ENCODE data around the gene IPO5. TPM values are rescaled to one million over a fixed set of nuclear protein-coding genes. Genes with fewer than 3 reads are reported as not detected.
A peak's percentile ranks its signal among the peaks of the same experiment; 100 is the strongest.
"Not testable (repeated sequence)": the region's sequence is repeated elsewhere in the genome, so short reads cannot be mapped to it uniquely, and the experiment has no call there.

Gene IPO5
- total RNA-seq, 1 experiment from 2014 or later = 342 TPM

DNA sequence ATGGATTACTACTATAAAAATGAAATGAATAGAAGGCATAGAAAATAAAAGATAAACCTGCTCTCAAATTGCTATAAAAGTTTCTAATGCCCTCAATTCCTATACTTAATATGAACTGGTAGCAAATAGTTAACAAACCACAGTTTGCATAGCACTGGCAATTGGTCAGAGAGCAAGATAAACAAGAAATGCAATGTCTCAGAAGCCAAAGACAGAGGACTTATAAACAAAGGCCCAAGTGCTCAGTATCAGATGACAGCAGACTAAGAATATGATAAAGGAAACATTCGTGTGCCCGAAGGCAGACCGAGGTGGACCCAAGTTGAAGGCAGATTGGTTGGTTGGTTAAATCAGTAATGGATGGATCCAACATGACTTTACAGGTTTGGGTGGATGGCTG lies 50.6 kb downstream of the IPO5 start:
- WGBS (ENCODE audit: extremely low coverage, insufficient read length, low lambda C conversion rate) = no CpG with 5 or more reads among the region's 3 CpGs
- H4K5ac ChIP-seq (ENCODE audit: insufficient read length, low read depth, low read length) = no peak overlapping the region
- H4K8ac ChIP-seq (replicated peaks; ENCODE audit: insufficient read length, low read depth, low read length) = no peak overlapping the region
- H3K14ac ChIP-seq (ENCODE audit: insufficient read depth, low read length) = no peak overlapping the region
- no peak overlapping the region for H3K27ac ChIP-seq (ENCODE audit: insufficient read length, low read depth, low read length)
- H3K9ac ChIP-seq (ENCODE audit: extremely low read depth, insufficient read length, low read length) = no peak overlapping the region
- Mint-ChIP-seq H3K27ac (peak overlapping the region in 1 of 3 experiments; percentile 26; a peak in 1 of 7 replicates), H3K27me3 (ENCODE audit: low read depth) (no peaks in the 10 kb centered on the region), H3K9me3 (no peaks in the 10 kb centered on the region), H3K4me1 (no peaks in the 10 kb centered on the region), H3K36me3 (ENCODE audit: insufficient read depth in 1 of 3, low read depth in 3 of 3) (peaks cover 69 to 97% (median 95%) of the 10 kb centered on the region in 3 experiments), H3K4me3 (no peak overlapping the region)
- H3K4ac ChIP-seq (ENCODE audit: low read depth, low read length) = no peak overlapping the region
- no peaks in the 10 kb centered on the region for H3K4me1 ChIP-seq (ENCODE audit: insufficient read depth, low read length)
- H2BK120ac ChIP-seq (ENCODE audit: low read depth, low read length, poor library complexity, severe bottlenecking) = no peak overlapping the region
- H2BK20ac ChIP-seq (ENCODE audit: low read depth, low read length, poor library complexity, severe bottlenecking) = no peak overlapping the region
- no peak overlapping the region for H3K18ac ChIP-seq (ENCODE audit: insufficient read length, low read depth, low read length)
- H2BK5ac ChIP-seq (ENCODE audit: insufficient read length, low read length) = no peak overlapping the region
- no peaks in the 10 kb centered on the region for H3K23me2 ChIP-seq (ENCODE audit: insufficient read length, low read depth, low read length, poor library complexity, severe bottlenecking)
- no peak overlapping the region for H2AK5ac ChIP-seq (ENCODE audit: insufficient read length, low read length)
- no peak overlapping the region for H3K23ac ChIP-seq (ENCODE audit: insufficient read length, low read depth, low read length)
- no peak for DNase-seq
- no peak overlapping the region for H3K56ac ChIP-seq (ENCODE audit: insufficient read length, low read depth, low read length)
- TF ChIP-seq, protein P1, sequence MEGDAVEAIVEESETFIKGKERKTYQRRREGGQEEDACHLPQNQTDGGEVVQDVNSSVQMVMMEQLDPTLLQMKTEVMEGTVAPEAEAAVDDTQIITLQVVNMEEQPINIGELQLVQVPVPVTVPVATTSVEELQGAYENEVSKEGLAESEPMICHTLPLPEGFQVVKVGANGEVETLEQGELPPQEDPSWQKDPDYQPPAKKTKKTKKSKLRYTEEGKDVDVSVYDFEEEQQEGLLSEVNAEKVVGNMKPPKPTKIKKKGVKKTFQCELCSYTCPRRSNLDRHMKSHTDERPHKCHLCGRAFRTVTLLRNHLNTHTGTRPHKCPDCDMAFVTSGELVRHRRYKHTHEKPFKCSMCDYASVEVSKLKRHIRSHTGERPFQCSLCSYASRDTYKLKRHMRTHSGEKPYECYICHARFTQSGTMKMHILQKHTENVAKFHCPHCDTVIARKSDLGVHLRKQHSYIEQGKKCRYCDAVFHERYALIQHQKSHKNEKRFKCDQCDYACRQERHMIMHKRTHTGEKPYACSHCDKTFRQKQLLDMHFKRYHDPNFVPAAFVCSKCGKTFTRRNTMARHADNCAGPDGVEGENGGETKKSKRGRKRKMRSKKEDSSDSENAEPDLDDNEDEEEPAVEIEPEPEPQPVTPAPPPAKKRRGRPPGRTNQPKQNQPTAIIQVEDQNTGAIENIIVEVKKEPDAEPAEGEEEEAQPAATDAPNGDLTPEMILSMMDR (conservative IDR thresholded peaks at IDR 0.05) = no peak
- no peak overlapping the region for H2BK15ac ChIP-seq (ENCODE audit: low read depth, low read length)
- H2AFZ ChIP-seq (ENCODE audit: low read length) = no peak overlapping the region
- H3T11ph ChIP-seq (ENCODE audit: low read length) = no peak overlapping the region
- H4K91ac ChIP-seq (ENCODE audit: insufficient read length, low read depth, low read length) = no peak overlapping the region
- no peak overlapping the region for H3K4me2 ChIP-seq (ENCODE audit: insufficient read depth, insufficient read length, low read length)
- H4K20me1 ChIP-seq (ENCODE audit: control insufficient read depth, insufficient read depth, insufficient read length) = no peaks in the 10 kb centered on the region
- H3K79me1 ChIP-seq (ENCODE audit: insufficient read depth, low read depth, low read length, poor library complexity, severe bottlenecking) = no peaks in the 10 kb centered on the region
- no peak overlapping the region for H2BK12ac ChIP-seq (ENCODE audit: insufficient read length, low read depth, low read length)
- H3K27me3 ChIP-seq (ENCODE audit: insufficient read depth, low read length) = no peaks in the 10 kb centered on the region
- H3K79me2 ChIP-seq (ENCODE audit: insufficient read depth, low read length) = no peaks in the 10 kb centered on the region
- no peaks in the 10 kb centered on the region for H3K9me3 ChIP-seq (ENCODE audit: control insufficient read depth, low read depth, low read length)

DNA sequence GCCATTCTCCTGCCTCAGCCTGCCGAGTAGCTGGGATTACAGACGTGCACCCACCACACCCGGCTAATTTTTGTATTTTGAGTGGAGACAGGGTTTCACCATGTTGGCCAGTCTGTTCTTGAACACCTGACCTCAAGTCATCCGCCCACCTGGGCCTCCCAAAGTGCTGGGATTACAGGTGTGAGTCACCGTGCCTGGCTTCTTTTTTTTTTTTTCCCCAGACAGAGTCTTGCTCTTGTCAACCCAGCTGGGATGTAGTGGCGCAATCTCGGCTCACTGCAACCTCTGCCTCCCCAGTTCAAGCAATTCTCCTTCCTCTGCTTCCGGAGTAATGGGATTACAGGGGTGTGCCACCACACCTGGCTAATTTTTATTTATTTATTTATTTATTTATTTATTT lies 51.5 kb downstream of the IPO5 start:
- no CpG with 5 or more reads among the region's 8 CpGs for WGBS (ENCODE audit: extremely low coverage, insufficient read length, low lambda C conversion rate)

More for the DNA sequence above, 51.5 kb downstream of the IPO5 start:
- H4K5ac ChIP-seq (ENCODE audit: insufficient read length, low read depth, low read length); H3K4me3 Mint-ChIP-seq; H3K27ac Mint-ChIP-seq; H4K20me1 ChIP-seq (ENCODE audit: control insufficient read depth, insufficient read depth, insufficient read length); H3T11ph ChIP-seq (ENCODE audit: low read length); H3K27me3 Mint-ChIP-seq (ENCODE audit: low read depth); H2BK5ac ChIP-seq (ENCODE audit: insufficient read length, low read length); H2BK120ac ChIP-seq (ENCODE audit: low read depth, low read length, poor library complexity, severe bottlenecking); H3K4ac ChIP-seq (ENCODE audit: low read depth, low read length); H3K9me3 ChIP-seq (ENCODE audit: control insufficient read depth, low read depth, low read length); H3K23me2 ChIP-seq (ENCODE audit: insufficient read length, low read depth, low read length, poor library complexity, severe bottlenecking); H3K4me2 ChIP-seq (ENCODE audit: insufficient read depth, insufficient read length, low read length); H2AFZ ChIP-seq (ENCODE audit: low read length); H2BK12ac ChIP-seq (ENCODE audit: insufficient read length, low read depth, low read length); H3K79me2 ChIP-seq (ENCODE audit: insufficient read depth, low read length); DNase-seq; H3K9ac ChIP-seq (ENCODE audit: extremely low read depth, insufficient read length, low read length); H3K27ac ChIP-seq (ENCODE audit: insufficient read length, low read depth, low read length); H3K9me3 Mint-ChIP-seq; H4K91ac ChIP-seq (ENCODE audit: insufficient read length, low read depth, low read length); H3K27me3 ChIP-seq (ENCODE audit: insufficient read depth, low read length); H3K23ac ChIP-seq (ENCODE audit: insufficient read length, low read depth, low read length); H3K4me1 Mint-ChIP-seq; H3K79me1 ChIP-seq (ENCODE audit: insufficient read depth, low read depth, low read length, poor library complexity, severe bottlenecking); H4K8ac ChIP-seq (replicated peaks; ENCODE audit: insufficient read length, low read depth, low read length); H2AK5ac ChIP-seq (ENCODE audit: insufficient read length, low read length); H2BK15ac ChIP-seq (ENCODE audit: low read depth, low read length); H3K14ac ChIP-seq (ENCODE audit: insufficient read depth, low read length); H2BK20ac ChIP-seq (ENCODE audit: low read depth, low read length, poor library complexity, severe bottlenecking); H3K56ac ChIP-seq (ENCODE audit: insufficient read length, low read depth, low read length); H3K18ac ChIP-seq (ENCODE audit: insufficient read length, low read depth, low read length); H3K4me1 ChIP-seq (ENCODE audit: insufficient read depth, low read length): not testable (repeated sequence)
- peaks cover 66 to 97% (median 94%) of the 10 kb centered on the region in 3 experiments for H3K36me3 Mint-ChIP-seq (ENCODE audit: insufficient read depth in 1 of 3, low read depth in 3 of 3)

All from H9 (cell line).